GM18909 (cell line): ENCODE measurements around the gene S1PR4.
"Not testable (repeated sequence)": the region's sequence is repeated elsewhere in the genome, so short reads cannot be mapped to it uniquely, and the experiment has no call there.

ENCODE experiments used
- ATAC-seq: cut with Tn5 transposase; IDR thresholded peaks from one replicate; pipeline ENCODE4 v1.9.1; 2021; ENCODE audit warnings: mild to moderate bottlenecking; ENCODE audit not compliant: unreplicated experiment, poor library complexity

S1PR4 gene

GRCh38 chr19:3151563-3152418 lies 26.8 kb upstream of the S1PR4 start:
- no peak for ATAC-seq

- no peak for ATAC-seq
Observed at GRCh38 chr19:3152419-3152780, 26.2 kb upstream of the S1PR4 start.

DNA sequence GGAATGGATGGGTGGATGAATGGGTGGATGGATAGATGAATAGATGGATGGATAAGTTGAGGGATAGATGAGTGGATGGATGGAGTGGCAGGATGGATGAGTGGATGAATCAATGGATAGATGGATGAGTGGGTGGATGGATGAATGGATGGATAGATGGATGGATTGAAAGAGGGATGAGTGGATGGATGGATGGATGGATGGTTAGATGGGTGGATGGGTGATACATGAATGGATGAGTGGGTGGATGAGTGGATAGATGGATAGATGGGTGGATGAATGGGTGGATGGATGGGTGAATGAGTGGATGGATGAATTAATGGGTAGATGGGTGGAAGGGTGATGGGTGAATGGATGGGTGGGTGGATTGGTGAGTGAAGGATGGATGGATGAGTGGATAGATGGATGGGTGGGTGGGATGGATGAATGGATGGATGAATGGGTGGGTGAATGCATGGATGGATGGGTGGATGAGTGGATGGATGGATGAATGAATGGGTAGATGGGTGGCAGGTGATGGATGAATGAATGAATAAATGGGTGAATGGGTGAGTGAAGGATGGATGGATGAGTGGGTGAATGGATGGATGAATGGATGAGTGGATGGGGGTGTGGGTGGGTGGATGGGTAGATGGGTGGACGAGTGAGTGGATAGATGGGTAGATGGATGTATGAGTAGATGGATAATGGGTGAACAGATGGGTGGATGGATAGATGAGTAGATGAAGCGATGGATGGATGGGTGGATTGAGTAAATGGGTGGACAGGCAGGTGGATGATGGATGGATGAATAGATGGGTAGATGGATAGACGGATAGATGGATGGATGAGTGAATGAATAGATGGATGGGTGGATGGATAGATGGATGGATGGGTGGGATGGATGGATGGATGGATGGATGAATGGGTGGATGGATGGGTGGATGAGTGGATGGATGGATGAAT lies 25.0 kb upstream of the S1PR4 start:
- ATAC-seq, result no peak

DNA sequence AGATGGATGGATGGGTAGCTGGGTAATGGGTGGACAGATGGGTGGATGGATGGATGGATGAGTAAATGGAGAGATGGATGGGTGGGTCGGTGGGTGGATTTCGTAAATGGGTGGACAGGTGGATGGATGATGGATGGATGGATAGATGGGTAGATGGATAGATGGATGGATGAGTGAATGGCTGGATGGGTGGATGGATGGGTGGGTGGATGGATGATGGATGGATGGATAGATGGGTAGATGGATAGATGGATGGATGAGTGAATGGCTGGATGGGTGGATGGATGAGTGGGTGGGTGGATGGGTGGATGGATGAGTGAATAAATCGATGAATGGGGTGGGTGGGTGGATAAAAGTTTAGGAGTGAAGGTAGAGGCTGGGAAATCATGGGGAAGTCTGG lies 24.1 kb upstream of the S1PR4 start:
- ATAC-seq, result not testable (repeated sequence)

GRCh38 chr19:3154957-3155736 lies 23.4 kb upstream of the S1PR4 start:
- peak; percentile 71 for ATAC-seq

DNA sequence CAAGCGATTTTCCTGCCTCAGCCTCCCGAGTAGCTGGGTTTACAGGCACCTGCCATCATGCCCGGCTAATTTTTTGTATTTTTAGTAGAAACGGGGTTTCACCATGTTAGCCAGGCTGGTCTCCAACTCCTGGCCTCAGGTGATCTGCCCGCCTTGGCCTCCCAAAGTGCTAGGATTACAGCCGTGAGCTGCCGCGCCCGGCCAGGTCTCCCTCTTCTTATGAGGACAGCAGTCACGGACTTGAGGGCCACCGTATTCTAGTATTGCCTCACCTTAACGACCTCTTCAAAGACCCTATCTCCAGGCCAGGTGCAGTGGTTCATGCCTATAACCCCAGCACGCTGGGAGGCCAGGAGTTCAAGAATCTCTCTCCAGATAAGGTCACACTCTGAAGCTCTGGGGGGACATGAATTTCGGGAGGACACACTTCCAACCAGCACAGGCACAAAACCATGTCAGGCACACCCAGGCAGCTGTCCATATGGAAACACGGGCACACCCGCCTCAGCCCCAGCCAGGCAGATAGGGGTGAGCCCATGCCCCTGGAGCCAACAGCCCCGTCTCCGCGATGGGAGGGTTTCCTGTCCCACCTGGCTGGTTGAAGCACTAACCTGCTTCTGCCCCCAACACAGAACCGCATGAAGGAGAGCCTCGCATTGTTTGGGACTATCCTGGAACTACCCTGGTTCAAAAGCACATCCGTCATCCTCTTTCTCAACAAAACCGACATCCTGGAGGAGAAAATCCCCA lies 21.3 kb upstream of the S1PR4 start:
- no peak for ATAC-seq

DNA sequence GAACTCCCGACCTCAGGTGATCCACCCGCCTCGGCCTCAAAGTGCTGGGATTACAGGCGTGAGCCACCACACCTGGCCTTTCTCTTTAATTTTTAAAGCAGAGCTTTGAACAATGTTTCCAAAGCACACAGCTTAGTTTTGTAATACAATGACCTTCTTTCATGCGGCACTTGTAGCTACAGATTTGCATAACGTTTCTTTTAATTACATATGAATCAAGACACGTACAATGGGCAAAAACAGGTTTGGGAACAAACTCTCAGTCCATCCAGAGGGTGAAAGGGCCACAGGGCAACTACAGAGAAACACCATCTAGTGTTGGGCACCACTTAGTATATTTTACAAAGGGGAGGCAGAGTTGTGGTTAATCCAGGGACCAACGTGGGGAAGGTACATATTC lies 19.0 kb upstream of the S1PR4 start:
- ATAC-seq, result no peak

DNA sequence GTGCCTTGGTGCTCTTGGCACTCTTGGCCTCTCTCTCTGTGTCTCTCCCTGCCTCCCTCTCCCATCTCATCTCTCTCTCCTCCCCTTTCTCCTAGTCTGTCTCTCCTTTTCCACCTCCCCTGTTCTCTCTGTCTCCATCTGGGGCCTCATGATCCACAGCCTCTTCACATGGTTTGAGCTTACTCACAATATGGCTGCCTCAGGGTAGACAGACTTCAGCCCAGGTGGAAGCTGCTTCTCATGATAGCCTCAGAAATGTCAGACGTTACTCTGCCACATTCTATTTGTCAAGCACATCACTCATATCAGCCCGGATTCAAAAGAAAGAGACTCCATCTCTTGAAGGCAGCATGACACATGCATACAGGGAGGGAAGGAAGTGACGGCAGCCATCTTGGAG lies 18.4 kb upstream of the S1PR4 start:
- no peak for ATAC-seq

GRCh38 chr19:3161453-3161852 lies 17.1 kb upstream of the S1PR4 start:
- no peak for ATAC-seq

DNA sequence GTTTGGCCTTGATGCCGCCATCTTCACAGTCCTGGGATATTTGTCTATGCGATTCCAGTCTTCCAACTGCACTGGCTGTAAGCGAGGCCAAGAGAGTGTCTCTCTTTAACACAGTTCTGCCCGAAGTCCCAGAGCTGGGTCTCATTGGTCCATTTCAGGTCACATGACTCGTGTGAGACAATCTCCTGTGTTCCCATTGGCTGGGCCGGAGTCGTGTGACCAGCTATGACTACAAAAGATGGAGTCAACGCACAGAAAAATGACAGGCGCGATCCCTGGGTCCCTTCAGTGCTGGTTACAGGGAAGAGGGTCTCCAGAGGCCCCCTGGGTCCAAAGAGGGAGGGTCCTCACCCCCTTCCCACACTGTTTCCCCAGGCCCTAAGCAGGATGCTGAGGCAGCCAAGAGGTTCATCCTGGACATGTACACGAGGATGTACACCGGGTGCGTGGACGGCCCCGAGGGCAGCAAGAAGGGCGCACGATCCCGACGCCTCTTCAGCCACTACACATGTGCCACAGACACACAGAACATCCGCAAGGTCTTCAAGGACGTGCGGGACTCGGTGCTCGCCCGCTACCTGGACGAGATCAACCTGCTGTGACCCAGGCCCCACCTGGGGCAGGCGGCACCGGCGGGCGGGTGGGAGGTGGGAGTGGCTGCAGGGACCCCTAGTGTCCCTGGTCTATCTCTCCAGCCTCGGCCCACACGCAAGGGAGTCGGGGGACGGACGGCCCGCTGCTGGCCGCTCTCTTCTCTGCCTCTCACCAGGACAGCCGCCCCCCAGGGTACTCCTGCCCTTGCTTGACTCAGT lies 15.9 kb upstream of the S1PR4 start:
- no peak for ATAC-seq

DNA sequence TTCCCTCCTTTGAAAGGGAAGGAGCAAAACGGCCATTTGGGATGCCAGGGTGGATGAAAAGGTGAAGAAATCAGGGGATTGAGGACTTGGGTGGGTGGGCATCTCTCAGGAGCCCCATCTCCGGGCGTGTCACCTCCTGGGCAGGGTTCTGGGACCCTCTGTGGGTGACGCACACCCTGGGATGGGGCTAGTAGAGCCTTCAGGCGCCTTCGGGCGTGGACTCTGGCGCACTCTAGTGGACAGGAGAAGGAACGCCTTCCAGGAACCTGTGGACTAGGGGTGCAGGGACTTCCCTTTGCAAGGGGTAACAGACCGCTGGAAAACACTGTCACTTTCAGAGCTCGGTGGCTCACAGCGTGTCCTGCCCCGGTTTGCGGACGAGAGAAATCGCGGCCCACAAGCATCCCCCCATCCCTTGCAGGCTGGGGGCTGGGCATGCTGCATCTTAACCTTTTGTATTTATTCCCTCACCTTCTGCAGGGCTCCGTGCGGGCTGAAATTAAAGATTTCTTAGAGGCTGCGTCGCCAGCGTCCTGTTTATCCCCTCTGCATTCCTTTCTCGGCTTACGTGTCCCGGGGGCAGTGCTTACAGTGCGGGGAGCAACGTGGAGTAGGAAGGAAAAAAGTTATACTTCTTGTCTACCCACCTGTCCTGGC lies 15.2 kb upstream of the S1PR4 start:
- ATAC-seq, result peak; percentile 54

- ATAC-seq, result no peak
Observed at GRCh38 chr19:3163943-3164342, 14.6 kb upstream of the S1PR4 start.

DNA sequence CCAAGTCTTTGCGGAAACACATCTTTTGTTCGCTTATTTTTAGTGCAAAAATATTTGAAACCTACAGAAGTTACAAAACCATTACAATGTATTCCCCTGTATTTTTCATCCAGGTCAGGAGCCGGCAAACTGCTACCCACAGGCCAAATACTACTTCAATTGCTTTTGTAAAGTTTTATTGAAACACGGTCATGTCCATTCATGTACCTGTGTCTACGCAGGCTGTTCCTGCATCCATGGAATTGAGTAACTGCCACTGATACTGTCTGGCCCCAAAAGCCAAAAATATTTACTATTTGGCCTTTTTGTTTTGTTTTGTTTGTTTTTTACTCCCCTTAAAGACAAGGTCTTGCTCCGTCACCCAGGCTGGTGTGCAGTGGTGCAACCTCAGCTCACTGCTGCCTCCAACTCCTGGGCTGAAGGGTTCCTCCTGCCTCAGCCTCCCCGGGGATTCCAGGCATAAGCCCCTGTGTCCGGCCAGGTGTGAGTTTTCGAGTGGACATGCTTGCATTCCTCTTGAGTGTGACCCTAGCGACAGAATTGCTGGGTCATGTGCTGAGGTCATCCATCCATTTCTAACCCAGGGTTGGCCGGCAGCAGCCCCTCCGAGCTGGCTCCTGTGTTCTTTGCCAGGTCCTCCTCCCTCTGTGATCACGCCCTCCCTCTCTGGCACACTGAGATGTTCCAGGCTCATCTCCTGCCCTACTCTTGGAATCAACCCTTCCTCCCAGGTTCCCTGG lies 10.9 kb upstream of the S1PR4 start:
- no peak for ATAC-seq

DNA sequence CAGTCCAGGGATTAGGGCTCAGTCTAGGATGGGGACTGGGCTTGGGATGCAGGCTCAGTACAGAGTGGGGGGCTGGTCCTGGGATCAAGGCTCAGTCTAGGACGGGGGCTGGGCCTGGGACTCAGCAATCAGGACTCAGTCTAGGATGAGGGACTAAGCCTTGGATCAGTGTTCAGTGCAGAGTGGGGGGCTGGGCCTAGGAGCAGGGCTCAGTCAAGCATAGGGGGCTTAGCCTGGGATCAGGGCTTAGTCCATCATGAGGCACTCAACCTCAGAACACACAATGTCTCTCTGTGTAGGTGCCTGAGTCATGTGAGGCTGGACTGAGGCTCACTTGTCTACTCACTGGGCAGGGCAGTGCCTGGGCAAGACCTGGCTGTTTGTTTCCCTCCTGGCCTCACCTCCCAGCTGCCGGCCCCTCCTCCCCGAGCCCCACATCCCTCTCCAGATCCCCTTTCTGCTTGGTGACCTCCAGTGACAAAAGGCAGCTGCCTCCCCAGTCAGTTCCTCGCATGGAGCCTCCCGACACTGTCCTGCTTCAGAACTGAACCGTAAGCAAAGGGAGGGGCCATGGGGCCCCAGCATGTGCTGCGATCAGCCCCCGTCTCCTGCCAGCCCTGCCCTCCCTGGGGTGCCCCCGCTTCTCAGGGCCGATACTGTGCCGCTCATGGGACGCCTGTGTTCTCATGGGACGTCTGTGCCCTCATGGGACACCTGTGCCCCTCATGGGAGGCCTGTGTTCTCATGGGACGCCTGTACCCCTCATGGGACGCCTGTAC lies 6.5 kb upstream of the S1PR4 start:
- ATAC-seq, result no peak

DNA sequence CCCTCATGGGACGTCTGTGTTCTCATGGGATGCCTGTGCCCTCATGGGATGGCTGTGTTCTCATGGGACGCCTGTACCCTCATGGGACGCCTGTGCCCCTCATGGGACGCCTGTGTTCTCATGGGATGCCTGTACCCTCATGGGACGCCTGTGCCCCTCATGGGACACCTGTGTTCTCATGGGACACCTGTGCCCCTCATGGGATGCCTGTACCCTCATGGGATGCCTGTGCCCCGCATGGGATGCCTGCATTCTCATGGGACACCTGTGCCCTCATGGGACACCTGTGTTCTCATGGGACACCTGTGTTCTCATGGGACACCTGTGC lies 5.9 kb upstream of the S1PR4 start:
- ATAC-seq, result not testable (repeated sequence)

- no peak for ATAC-seq
Observed at GRCh38 chr19:3175781-3176714, 2.5 kb upstream of the S1PR4 start.
